ENCODE measurements around the gene EXOC1L.

EXOC1L gene

GRCh38 chr4:55866290-55866907 lies 46.8 kb downstream of the EXOC1L start:
- no peaks in the 10 kb centered on the region for H3K27me3 ChIP-seq
- H3K4me2 ChIP-seq = peak overlapping the region in 10 of 11 experiments; percentile 13 to 76 (median 44); a peak in 18 of 22 replicates
- H3K4me3 ChIP-seq = no peak overlapping the region; a peak in 2 of 20 replicates
- TF ChIP-seq Cebpa-rat (IDR thresholded peaks at IDR 0.05) = no peak
- H4K20me1 ChIP-seq = peaks cover 0 to 23% (median 0%) of the 10 kb centered on the region in 11 experiments; a peak in 6 of 22 replicates
- peaks cover 5 to 31% (median 16%) of the 10 kb centered on the region in 10 experiments; a peak in 17 of 20 replicates for H3K4me1 ChIP-seq
- no peaks in the 10 kb centered on the region for H3K9me3 ChIP-seq (replicated peaks in 1 of 11)
- H3K27ac ChIP-seq = peak overlapping the region; percentile 7 to 80 (median 46); a peak in 17 of 22 replicates
- H3K36me3 ChIP-seq = peaks cover 52 to 79% (median 72%) of the 10 kb centered on the region in 11 experiments
- H3K9ac ChIP-seq = peak overlapping the region in 6 of 11 experiments; percentile 20 to 68 (median 52); a peak in 9 of 22 replicates

DNA sequence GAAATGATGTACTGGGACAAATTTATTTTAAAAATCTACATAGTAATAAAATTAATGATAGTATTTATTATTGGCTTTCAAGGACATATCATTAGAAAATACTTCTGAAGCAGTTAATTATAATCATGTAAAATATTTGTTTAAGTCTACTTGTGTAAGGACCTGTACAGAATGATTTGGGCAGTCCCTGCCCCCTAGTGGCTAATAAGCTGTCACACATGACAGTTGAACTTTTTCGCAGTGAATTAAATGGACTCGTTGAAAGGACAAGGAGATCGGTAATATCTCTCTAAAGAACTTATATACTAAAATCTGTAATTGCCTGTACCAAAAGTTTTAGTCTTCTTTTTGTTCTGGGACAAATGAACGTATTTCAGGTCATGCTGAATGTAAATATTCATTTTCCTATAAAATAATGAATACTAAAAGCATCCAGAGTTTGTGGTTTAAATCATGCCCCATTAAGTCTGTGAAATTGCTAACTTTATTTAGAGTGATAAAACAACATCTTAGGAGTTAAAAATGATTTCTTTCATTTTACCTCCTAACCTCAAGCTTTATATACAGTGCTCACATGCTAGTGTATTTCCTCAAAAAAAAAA lies 47.5 kb downstream of the EXOC1L start:
- Histone ChIP-seq H3K27ac (peak overlapping the region in 5 of 11 experiments; percentile 57 to 80 (median 64); a peak in 10 of 22 replicates), H3K4me2 (peak overlapping the region in 5 of 11 experiments; percentile 42 to 76 (median 58); a peak in 8 of 22 replicates), H3K36me3 (peaks cover 54 to 79% (median 72%) of the 10 kb centered on the region in 11 experiments)

DNA sequence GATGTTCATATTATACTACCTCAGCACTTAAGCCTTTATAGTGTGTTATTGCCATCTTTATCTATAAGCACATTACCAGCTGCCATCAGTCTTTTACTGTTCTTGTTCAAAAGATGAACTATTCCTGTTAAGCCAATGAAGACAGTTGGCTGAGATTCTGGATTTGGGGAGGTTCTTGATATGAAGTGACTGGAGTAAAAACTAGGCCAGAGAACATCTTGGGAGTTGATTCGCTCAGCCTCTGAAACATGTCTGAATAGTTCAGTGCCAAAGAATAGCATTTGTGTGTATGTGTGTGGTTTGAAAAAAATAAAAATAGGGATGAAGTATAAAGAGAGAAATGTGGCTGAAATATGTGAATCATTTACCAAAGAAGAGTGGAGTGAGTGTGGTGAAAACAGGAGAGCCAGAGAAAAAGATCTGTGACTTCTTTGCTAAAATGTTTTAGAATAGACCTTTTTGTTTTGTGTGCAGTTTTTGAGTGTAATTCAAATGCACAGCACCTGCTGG lies 49.0 kb downstream of the EXOC1L start:
- Histone ChIP-seq H3K9ac (no peak overlapping the region), H3K27ac (no peak overlapping the region), H3K4me1 (peaks cover 5 to 31% (median 16%) of the 10 kb centered on the region in 10 experiments; a peak in 17 of 20 replicates), H3K27me3 (no peaks in the 10 kb centered on the region), H3K36me3 (peaks cover 55 to 79% (median 68%) of the 10 kb centered on the region in 11 experiments), H3K4me2 (no peak overlapping the region), H3K4me3 (no peak overlapping the region), H3K9me3 (replicated peaks in 1 of 11) (no peaks in the 10 kb centered on the region), H4K20me1 (peaks cover 0 to 13% (median 0%) of the 10 kb centered on the region in 11 experiments; a peak in 3 of 22 replicates)
- TF ChIP-seq Cebpa-rat (IDR thresholded peaks at IDR 0.05) = no peak

More for the DNA sequence above, 47.5 kb downstream of the EXOC1L start:
- TF ChIP-seq Cebpa-rat (IDR thresholded peaks at IDR 0.05) = no peak
- Histone ChIP-seq H3K9ac (peak overlapping the region in 1 of 11 experiments; percentile 61; a peak in 1 of 22 replicates), H4K20me1 (peaks cover 0 to 20% (median 0%) of the 10 kb centered on the region in 11 experiments; a peak in 6 of 22 replicates), H3K4me3 (no peak overlapping the region; a peak in 1 of 20 replicates), H3K9me3 (replicated peaks in 1 of 11) (no peaks in the 10 kb centered on the region), H3K27me3 (no peaks in the 10 kb centered on the region), H3K4me1 (peaks cover 5 to 31% (median 16%) of the 10 kb centered on the region in 10 experiments; a peak in 17 of 20 replicates)

DNA sequence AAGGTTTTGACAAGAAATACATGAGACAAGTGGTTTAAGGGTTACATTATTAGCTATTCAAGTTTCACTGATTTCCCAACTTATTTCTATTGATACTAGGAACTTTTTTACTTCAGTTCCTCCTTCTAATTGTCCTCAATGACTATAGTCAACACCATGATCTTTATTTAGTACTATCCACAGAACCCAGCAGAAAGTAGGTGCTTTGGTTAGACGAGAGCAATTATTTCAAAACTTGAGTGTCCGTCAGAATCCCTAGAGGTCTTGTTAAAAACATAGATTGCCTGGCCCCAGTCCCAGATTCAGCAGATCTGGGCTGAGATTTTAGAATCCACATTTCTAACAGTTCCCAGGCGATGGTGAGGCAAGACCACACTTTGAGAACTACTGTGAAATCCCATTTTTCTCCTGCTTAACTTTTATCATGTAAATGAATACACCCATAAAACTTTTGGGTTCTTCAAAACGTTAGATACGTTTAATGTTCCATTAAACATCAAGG lies 51.8 kb downstream of the EXOC1L start:
- no peak overlapping the region for H3K4me2 ChIP-seq
- H3K4me3 ChIP-seq = no peak overlapping the region
- H3K36me3 ChIP-seq = peaks cover 58 to 86% (median 70%) of the 10 kb centered on the region in 11 experiments
- H3K9me3 ChIP-seq (replicated peaks in 1 of 11) = no peaks in the 10 kb centered on the region
- H3K4me1 ChIP-seq = peaks cover 1 to 12% (median 5%) of the 10 kb centered on the region in 10 experiments; a peak in 17 of 20 replicates
- H3K9ac ChIP-seq = no peak overlapping the region
- no peaks in the 10 kb centered on the region for H3K27me3 ChIP-seq
- H4K20me1 ChIP-seq = peaks cover 0 to 10% (median 0%) of the 10 kb centered on the region in 11 experiments; a peak in 3 of 22 replicates
- H3K27ac ChIP-seq = no peak overlapping the region
- TF ChIP-seq Cebpa-rat (IDR thresholded peaks at IDR 0.05) = no peak

DNA sequence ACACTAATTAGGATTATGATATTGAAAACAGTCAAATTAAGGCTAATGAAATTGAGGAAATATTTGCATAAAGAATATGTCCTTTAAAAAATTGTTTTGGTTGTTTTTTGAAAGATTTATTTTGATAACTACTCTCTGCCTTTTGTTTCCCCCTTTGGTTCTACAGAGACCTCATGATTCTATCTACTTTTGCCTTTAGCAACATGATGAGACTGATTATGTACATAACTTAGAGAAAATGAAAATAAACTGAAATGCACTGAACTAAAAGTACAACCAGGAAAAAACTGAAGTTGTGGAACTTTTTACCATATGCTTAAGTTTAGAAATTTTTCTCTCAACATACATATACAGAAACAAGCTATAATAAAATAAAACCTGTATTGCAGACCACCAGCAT lies 55.2 kb downstream of the EXOC1L start:
- H3K27ac ChIP-seq = no peak overlapping the region
- H3K36me3 ChIP-seq = peaks cover 59 to 99% (median 81%) of the 10 kb centered on the region in 11 experiments
- H3K4me2 ChIP-seq = no peak overlapping the region
- H3K4me3 ChIP-seq = no peak overlapping the region
- no peaks in the 10 kb centered on the region for H3K27me3 ChIP-seq
- no peaks in the 10 kb centered on the region for H4K20me1 ChIP-seq
- H3K4me1 ChIP-seq = no peaks in the 10 kb centered on the region
- no peak overlapping the region for H3K9ac ChIP-seq
- no peaks in the 10 kb centered on the region for H3K9me3 ChIP-seq (replicated peaks in 1 of 11)
- no peak for TF ChIP-seq Cebpa-rat (IDR thresholded peaks at IDR 0.05)

- Histone ChIP-seq H3K9ac (no peak overlapping the region), H3K27me3 (no peaks in the 10 kb centered on the region), H3K36me3 (peaks cover 56 to 98% (median 79%) of the 10 kb centered on the region in 11 experiments), H3K4me1 (no peaks in the 10 kb centered on the region), H3K27ac (no peak overlapping the region), H3K4me2 (no peak overlapping the region), H3K4me3 (no peak overlapping the region), H3K9me3 (replicated peaks in 1 of 11) (peaks cover 0 to 5% (median 0%) of the 10 kb centered on the region in 11 experiments; a peak in 2 of 22 replicates), H4K20me1 (no peaks in the 10 kb centered on the region)
- no peak for TF ChIP-seq Cebpa-rat (IDR thresholded peaks at IDR 0.05)
Measured at GRCh38 chr4:55876387-55876786, 56.8 kb downstream of the EXOC1L start.

GRCh38 chr4:55879224-55879623 lies 59.6 kb downstream of the EXOC1L start:
- H4K20me1 ChIP-seq = no peaks in the 10 kb centered on the region
- H3K9me3 ChIP-seq (replicated peaks in 1 of 11) = peaks cover 0 to 6% (median 0%) of the 10 kb centered on the region in 11 experiments; a peak in 2 of 22 replicates
- no peaks in the 10 kb centered on the region for H3K27me3 ChIP-seq
- H3K4me2 ChIP-seq = no peak overlapping the region
- no peak for TF ChIP-seq Cebpa-rat (IDR thresholded peaks at IDR 0.05)
- H3K4me3 ChIP-seq = no peak overlapping the region
- H3K36me3 ChIP-seq = peaks cover 45 to 96% (median 70%) of the 10 kb centered on the region in 11 experiments
- H3K27ac ChIP-seq = no peak overlapping the region
- H3K9ac ChIP-seq = no peak overlapping the region
- peaks cover 0 to 7% (median 2%) of the 10 kb centered on the region in 10 experiments; a peak in 5 of 20 replicates for H3K4me1 ChIP-seq

- Histone ChIP-seq H3K4me1 (peaks cover 0 to 11% (median 2%) of the 10 kb centered on the region in 10 experiments; a peak in 5 of 20 replicates), H3K36me3 (peaks cover 40 to 95% (median 65%) of the 10 kb centered on the region in 11 experiments), H4K20me1 (no peaks in the 10 kb centered on the region), H3K9me3 (replicated peaks in 1 of 11) (peaks cover 0 to 6% (median 0%) of the 10 kb centered on the region in 11 experiments; a peak in 2 of 22 replicates), H3K4me3 (no peak overlapping the region), H3K27me3 (no peaks in the 10 kb centered on the region), H3K4me2 (no peak overlapping the region), H3K27ac (no peak overlapping the region), H3K9ac (no peak overlapping the region)
- 0 out of 22 replicates have a peak, but pooled peaks of 1 of the 11 experiments have one; percentile 16 for TF ChIP-seq Cebpa-rat (IDR thresholded peaks at IDR 0.05)
Measured at GRCh38 chr4:55880652-55881280, 61.2 kb downstream of the EXOC1L start.

Measured in BLaER1 treated with 17β-estradiol and CSF1 and Interleukin-3, amounts not matched to agents 10 nM and 100 nM (cell line).